Activated naive CD4-positive, alpha-beta T cell treated with anti-CD3 and anti-CD28 coated beads, Interleukin-2, amount 50 U/mL, for 72 hours (primary cell): Measurements from ENCODE around the gene CHMP4B. TPM values are rescaled to one million over a fixed set of nuclear protein-coding genes. Genes with fewer than 3 reads are reported as not detected.

ENCODE experiments used
- ATAC-seq, 2 donors: fragments of 150-1000 bp; cut with Tn5 transposase; 2 replicates each; pipeline ENCODE4 v1.10.0; 2021; ENCODE audit warnings: mild to moderate bottlenecking in 2 of 2, moderate library complexity in 2 of 2
- DNase-seq, 2 donors: peaks; one replicate each; pipeline ENCODE4 v3.0.0; 2021 to 2022; ENCODE audit warnings: low spot score in 2 of 2
- H3K27ac Mint-ChIP-seq, 2 donors: one replicate each; pipeline ENCODE4 v1.8.0; 2022; ENCODE audit warnings: mild to moderate bottlenecking in 2 of 2, mixed read lengths in 2 of 2
- H3K36me3 Mint-ChIP-seq, 2 donors: one replicate each; pipeline ENCODE4 v1.8.0; 2022; ENCODE audit warnings: mixed read lengths in 2 of 2
- H3K9me3 Mint-ChIP-seq, 2 donors: one replicate each; pipeline ENCODE4 v1.8.0; 2022; ENCODE audit warnings: mixed read lengths in 2 of 2
- total RNA-seq, 2 donors: library from RNA; stranded (reverse); gene quantifications; one replicate each; pipeline ENCODE4 v1.2.3, GENCODE V29; 2022

The CHMP4B gene
- total RNA-seq, 2 donors from 2014 or later = 80.0 to 81.4 TPM

DNA sequence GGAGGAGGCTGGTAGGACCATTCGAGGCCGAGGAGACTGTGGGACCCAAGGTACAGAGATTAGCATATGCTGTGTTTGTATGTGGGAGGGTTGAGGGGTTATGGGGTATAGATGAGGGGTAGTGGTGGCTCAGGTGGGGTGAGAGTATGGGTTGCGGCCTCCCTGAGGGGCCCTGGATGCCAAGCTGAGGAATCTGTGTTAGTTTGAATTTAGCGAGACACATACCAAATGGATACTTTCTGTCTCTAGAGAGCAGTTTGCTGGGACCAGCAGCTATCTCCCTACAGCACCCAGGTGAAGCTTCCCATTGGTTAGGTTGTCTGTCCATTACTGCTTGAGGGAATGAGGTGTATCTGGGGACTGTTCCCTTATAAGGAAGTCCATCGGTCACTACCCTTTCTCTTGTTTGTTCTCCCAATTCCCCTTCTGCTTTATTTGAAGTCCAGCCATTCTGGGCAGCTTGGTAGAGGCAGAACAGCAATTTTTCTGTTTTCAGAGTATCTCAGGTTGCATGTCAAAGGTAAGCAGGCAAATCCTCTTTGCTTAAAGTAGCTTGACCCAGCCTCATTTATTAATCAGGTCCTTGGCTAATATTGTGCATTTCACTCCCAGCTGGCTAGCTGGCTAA, 15.2 kb downstream of the CHMP4B start:
- H3K36me3 Mint-ChIP-seq = peaks cover 0 to 9% of the 10 kb centered on the region in 2 donors
- H3K27ac Mint-ChIP-seq = peak overlapping the region in 1 of 2 donors; percentile 61
- H3K9me3 Mint-ChIP-seq = no peaks in the 10 kb centered on the region
- no peak for ATAC-seq
- no peak for DNase-seq

DNA sequence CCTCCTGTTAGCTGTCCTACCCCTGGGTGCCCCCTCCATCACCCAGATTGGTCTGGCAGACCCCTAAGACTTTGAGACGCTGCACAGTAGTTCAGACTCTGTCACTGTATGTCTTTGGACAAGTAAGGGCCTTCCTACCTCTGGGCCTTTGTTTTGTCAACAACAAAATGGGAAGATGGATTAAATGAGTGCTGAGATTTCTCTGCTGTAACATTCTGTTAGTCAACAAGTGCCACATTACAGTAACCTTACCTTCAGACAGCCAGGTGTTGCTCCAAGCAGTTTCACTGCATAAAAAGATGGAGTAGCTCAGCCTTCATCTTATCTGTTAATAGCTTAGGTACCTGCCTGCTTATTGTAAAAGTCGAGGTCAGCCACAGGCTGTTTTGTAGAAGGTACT, 16.0 kb downstream of the CHMP4B start:
- no peak for DNase-seq
- H3K27ac Mint-ChIP-seq = peak overlapping the region in 1 of 2 donors; percentile 61
- no peak for ATAC-seq
- peaks cover 0 to 16% of the 10 kb centered on the region in 2 donors for H3K36me3 Mint-ChIP-seq
- no peaks in the 10 kb centered on the region for H3K9me3 Mint-ChIP-seq

DNA sequence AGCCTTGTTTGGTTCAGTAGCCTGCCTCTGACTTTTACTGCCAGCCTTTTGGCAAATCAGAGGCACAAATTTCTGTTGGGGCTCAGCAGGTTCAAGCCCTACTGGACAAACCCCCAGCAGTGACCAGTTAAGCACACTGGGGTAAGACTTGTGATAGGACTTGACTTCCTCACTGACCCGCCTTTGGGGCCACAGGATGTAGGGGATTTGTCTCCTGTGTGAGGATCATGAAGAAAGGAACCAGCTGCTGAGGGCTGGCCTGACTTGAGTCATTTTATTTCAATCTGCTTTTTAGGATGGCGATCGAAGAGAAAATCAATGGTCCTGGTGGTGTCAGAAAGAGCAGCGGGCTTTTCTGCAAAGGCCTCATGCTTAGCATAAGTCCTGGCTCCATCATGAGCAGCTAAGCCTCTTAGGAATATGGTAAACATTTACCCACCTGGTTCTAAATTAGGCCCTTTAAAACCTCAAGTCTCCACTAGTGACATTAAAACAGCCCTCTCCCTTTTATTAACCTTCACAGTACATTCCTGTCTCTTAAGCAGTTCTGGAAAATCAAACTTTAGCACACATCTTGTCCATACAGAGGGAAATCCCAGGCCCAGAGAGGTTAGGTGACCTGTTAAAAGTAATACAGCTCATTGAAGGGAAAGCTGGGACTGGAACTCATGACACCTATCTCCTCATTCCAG, 16.6 kb downstream of the CHMP4B start:
- Mint-ChIP-seq H3K27ac (no peak overlapping the region), H3K36me3 (peaks cover 0 to 18% of the 10 kb centered on the region in 2 donors), H3K9me3 (no peaks in the 10 kb centered on the region)
- DNase-seq = no peak
- ATAC-seq = no peak

DNA sequence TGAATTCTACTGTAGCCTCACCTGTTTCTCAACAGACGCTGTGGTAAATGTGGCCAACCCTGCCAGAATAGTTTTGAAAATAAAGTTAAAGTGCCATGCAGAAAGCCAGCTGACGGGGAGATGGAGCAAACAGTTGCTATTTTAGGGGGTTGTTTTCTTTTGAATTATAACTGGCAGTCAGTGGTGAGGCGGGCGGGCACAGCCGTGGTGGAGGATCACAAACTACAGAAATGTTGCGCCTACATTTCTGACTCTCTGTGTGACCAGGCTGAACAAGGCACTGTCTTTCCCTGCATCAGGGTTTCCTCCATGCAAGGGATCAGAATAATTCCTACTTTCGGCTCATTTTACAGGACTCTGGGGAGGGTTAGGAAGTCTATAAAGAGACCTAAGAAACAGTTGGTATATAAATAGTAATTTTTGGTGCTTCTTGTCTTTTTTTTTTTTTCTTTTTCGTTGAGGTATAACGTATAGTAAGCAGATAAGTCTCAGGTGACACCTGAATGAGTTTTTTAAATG, 17.2 kb downstream of the CHMP4B start:
- H3K27ac Mint-ChIP-seq = no peak overlapping the region
- H3K9me3 Mint-ChIP-seq = no peaks in the 10 kb centered on the region
- peaks cover 0 to 23% of the 10 kb centered on the region in 2 donors for H3K36me3 Mint-ChIP-seq
- DNase-seq (no peak), ATAC-seq (no peak)

DNA sequence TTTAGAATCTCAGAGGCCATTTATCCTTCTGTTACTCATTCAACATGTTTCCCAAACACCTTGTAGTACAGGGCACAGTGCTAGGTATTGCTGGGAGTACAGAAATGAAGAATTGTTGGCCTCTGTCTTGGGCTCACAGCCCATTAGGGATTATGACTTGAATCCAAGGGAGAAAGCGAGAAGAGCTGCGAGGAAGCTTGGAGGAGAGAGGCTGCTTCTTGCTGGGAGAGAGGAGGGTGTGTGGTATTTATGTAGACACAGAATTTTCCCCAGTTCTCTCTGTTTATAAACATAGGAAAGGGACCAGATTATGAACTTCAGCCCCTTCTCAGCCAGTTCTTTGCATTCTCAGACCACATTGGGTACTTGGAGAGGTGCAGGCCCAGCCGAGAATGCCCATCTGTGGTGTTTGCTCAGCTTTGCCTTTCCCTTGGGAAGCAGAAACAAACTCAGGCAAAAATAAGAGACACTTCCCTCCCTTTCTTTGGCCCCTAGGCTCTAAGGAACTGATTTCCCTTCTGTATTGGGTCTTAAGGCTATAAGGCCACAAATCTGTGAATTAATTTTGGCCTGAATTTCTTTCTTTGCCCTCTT, 17.9 kb downstream of the CHMP4B start:
- H3K36me3 Mint-ChIP-seq = peaks cover 0 to 28% of the 10 kb centered on the region in 2 donors
- no peak for ATAC-seq
- no peak for DNase-seq
- no peaks in the 10 kb centered on the region for H3K9me3 Mint-ChIP-seq
- no peak overlapping the region for H3K27ac Mint-ChIP-seq

DNA sequence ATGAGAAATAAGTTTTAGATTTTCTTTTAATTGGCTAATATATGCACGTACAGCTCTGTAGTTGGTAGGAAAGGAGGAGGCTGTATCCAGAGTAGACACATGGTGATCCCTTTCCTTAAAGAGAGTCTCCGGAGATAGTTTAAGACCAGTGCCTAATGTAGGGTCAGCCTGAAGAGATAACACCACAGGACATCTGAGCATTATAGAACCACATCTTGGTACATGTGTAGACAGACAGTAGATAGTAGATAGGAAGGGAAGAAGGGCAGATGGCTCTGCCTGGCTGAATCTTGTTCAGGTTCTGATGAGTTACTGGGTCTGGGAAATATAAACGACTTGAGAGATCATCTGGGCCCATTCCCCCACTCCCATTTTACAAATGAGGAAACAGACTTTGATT, 18.5 kb downstream of the CHMP4B start:
- H3K36me3 Mint-ChIP-seq = peaks cover 0 to 28% of the 10 kb centered on the region in 2 donors
- DNase-seq (no peak), ATAC-seq (no peak)
- H3K9me3 Mint-ChIP-seq = no peaks in the 10 kb centered on the region
- H3K27ac Mint-ChIP-seq = no peak overlapping the region

DNA sequence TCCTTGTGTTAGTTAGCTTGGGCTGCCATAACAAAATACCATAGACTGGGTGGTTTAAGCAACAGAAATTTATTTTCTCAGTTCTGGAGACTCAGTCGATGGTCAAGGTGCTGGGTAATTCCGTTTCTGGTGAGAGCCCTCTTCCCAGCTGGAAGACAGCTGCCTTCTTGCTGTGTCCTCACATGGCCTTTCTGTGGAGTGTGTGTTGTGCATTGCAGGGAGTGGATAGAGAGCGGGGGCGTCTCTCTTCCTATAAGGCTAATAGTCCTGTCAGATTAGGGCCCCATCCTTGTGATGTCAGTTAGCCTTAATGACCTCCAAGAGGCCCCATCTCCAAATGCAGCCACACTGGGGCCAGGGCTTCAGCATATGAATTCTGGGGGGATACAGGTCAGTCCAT, 19.2 kb downstream of the CHMP4B start:
- Mint-ChIP-seq H3K9me3 (no peaks in the 10 kb centered on the region), H3K27ac (no peak overlapping the region), H3K36me3 (peaks cover 0 to 32% of the 10 kb centered on the region in 2 donors)
- ATAC-seq (no peak), DNase-seq (no peak)

DNA sequence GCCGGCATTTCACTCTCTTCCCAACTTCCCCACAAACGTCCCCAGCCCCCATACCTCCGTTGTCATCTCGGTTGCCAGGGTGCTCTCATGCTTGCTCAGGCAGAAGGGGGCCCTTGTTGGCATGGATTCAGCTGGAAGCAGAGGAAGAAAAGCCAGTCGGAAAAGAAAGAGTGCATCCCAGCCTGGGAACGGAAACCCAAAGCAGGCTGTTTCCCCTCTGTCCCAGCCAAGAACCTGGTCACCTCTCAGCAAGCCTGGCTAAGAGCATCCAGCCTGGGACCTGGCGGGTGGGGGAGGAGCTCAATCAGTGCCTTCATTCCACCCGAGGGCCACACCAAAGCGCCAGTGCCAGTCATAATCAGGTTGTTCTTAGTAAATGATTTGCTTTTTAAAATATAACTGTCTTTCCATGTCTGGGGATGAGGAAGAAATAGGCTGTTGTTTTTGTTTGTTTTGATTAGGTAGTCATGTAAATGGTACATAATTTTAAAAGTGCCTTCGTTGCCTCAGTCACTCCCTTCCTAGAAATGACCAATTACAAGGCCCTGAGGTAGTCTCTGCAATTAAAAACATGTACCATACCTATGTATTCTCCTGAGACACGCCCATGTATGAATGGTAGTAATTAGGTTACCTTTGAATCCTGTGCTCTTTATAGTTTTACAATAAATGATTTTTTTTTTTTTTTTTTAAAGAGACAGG, 21.1 kb downstream of the CHMP4B start:
- DNase-seq (no peak), ATAC-seq (no peak)
- Mint-ChIP-seq H3K36me3 (peaks cover 0 to 41% of the 10 kb centered on the region in 2 donors), H3K9me3 (no peaks in the 10 kb centered on the region), H3K27ac (no peak overlapping the region)

DNA sequence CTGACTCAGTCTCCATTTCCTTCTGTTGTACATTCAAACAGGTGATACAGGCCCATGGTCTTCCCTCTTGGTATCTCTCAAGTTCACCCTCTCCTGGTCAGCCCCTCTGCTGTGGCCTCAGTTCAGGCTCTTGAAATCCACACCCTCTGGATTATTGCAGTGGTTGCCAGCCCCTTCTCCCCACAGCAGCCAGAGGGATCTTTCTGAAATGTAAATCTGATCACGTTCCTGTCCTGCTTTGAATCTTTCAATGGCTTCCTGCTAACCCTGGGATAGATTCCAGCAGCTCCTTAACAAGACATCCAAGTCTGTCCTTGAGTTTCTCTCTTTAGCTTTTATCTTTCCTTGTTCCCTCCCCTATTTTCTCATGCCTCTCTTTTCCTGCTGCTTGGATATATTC, 22.2 kb downstream of the CHMP4B start:
- peak overlapping the region; percentile 15 to 39 for H3K27ac Mint-ChIP-seq
- H3K9me3 Mint-ChIP-seq = no peaks in the 10 kb centered on the region

DNA sequence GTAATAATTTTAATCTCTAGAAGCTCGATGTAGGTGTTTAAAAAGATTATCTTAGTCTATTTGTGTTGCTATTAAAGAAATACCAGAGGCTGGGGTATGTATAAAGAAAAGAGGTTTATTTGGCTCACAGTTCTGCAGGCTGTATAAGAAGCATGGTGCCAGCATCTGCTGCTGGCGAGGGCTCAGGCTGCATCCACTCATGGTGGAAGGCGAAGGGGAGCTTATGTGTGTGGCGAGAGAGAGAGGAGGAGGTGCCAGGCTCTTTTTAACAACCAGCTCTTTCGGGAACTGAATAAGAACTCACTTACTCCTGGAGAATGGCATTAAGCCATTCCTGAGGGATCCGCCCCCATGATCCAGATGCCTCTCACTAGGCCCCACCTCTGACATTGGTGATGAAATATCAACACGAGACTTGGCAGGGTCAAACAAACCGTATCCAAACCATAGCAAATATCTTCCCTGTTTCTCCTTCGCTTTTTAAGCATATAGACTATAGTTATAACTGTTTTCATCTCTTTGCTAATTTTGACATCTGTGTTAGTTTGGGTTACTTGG, 24.5 kb downstream of the CHMP4B start:
- no peak overlapping the region for H3K27ac Mint-ChIP-seq
- H3K36me3 Mint-ChIP-seq = peaks cover 0 to 41% of the 10 kb centered on the region in 2 donors
- no peaks in the 10 kb centered on the region for H3K9me3 Mint-ChIP-seq
- DNase-seq (no peak), ATAC-seq (no peak)

More for the DNA sequence above, 22.2 kb downstream of the CHMP4B start:
- ATAC-seq (no peak), DNase-seq (no peak)
- H3K36me3 Mint-ChIP-seq = peaks cover 0 to 41% of the 10 kb centered on the region in 2 donors

DNA sequence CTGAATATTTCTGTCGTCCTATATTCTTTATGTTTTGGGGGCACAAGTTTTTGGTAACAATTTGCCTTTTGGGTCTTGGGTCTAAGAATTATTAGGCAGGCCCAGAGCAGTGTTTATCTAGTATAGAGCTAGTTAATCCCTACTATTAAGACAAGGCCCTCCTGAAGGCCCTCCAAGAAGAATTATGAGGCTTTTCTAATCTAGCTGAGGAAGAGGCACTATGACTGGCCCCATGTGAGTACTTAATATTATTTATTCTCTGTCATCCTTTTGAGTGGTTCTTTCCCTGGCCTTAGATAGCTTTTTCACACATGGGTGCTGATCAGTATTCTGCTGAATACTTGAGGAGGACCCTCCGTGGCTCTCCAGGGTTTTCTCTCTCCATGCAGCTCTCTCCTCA, 25.1 kb downstream of the CHMP4B start:
- Mint-ChIP-seq H3K9me3 (no peaks in the 10 kb centered on the region), H3K36me3 (peaks cover 0 to 41% of the 10 kb centered on the region in 2 donors), H3K27ac (peak overlapping the region; percentile 38 to 49)
- ATAC-seq (no peak), DNase-seq (no peak)

DNA sequence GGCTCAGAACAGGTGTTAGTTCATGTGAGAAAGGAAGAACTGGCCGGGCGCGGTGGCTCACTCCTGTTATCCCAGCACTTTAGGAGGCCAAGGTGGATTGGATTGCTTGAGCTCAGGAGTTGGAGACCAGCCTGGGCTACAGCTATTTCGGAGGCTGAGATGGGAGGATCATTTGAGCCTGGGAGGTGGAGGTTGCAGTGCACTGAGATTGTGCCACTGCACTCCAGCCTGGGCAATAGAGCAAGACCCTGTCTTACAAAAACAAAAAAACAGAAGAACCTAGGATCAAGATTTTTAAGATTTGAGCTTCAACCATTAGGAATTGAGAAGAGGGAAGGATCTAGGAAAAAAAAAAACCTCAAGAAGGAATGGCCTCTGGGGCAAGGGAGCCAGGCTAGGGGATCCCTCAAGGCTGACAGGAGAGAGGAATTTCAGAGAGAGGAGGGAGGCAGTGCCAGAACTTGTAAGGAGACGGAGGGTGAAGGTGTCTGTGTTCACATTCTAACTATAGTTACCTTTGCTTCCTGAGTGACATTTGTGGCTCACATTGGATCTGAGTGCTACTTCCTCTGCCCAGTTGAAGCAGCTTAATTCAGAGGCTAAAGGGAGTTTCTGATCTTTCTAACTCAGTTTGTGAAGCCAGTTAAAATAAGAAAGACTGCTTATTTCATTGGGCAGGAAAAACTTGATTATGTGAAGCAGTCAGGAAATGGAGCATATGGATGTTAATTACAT, 26.1 kb downstream of the CHMP4B start:
- Mint-ChIP-seq H3K27ac (peak overlapping the region; percentile 49 to 67), H3K36me3 (peaks cover 0 to 31% of the 10 kb centered on the region in 2 donors), H3K9me3 (no peaks in the 10 kb centered on the region)
- ATAC-seq = no peak
- no peak for DNase-seq

DNA sequence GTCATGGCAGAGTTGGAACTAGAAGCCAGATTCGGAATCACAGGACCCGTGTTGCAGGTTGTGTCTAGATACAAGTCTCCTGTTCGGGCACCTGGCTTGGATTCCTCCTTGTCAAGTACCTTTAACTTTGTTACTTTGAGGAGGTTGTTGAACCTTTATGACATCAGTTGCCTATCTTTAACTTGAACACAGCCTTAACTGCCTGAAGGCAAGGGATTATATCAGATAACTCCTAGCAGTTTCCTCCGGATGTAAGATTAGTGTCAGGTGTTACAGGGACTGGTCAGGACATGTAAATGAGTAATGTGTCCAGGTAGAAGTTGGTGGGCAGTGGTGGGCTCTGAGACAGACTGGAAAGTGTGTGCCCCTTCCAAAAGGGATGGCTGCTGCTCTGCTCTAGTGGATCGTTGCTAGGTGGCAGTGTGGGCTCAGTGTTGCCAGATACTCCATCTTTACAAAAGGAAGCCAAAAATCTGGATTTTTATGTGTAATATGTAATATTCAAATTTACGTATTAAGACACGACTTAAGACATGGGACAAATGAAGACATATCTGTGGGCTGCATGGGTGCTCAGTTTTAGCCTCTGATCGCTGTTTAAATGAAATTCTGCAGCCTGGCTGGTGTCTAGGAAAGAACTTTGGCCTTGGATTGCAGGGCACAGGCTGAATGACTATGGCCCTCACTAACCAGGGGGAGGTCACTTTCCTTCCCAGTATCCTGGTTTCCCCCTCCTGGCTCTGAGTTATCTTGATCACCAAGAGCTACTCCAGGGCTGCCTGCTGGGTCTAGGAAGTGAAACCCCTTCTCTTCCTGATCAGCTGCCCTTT, 27.1 kb downstream of the CHMP4B start:
- DNase-seq (no peak), ATAC-seq (no peak)
- Mint-ChIP-seq H3K36me3 (peaks cover 0 to 27% of the 10 kb centered on the region in 2 donors), H3K27ac (peak overlapping the region; percentile 49 to 58), H3K9me3 (no peaks in the 10 kb centered on the region)

DNA sequence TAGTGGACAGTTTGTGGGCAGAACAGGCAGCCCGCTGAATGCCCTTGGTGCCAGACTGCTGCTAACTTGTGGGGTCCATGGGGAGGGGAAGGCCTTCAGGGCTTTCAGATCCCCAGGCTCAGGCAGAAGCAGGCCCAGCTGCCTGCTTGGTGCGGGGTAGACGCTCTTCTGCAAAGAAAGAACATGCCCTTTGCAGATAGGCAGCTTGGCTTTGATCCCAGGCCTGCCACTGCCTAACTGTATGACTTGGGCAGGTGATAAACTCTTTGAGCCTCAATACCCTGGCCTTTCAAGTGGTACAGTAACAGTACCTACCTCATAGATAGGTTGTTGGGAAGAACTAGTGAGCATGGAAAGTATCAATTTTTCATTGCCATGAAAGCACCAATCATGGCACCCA, 28.4 kb downstream of the CHMP4B start:
- no peak for ATAC-seq
- DNase-seq = no peak
- H3K27ac Mint-ChIP-seq = no peak overlapping the region
- H3K36me3 Mint-ChIP-seq = peaks cover 0 to 20% of the 10 kb centered on the region in 2 donors
- H3K9me3 Mint-ChIP-seq = no peaks in the 10 kb centered on the region

DNA sequence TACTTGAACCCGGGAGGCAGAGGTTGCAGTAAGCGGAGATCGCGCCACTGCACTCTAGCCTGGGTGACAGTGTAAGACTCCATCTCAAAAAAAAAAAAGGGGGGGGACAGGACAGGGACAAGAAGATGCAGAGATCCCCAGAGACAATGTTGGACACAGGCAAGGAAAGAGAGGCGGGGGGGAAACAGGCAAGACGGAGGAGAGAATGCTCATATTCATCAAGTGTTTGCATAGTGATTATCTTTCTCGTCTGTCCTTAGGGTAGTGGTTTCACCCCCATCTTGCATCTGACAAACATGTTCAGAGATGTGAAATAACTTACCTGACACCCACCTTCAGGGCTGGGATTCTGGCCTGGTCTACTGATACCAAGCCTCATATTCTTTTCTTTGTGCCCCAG, 29.0 kb downstream of the CHMP4B start:
- Mint-ChIP-seq H3K36me3 (peaks cover 0 to 16% of the 10 kb centered on the region in 2 donors), H3K9me3 (no peaks in the 10 kb centered on the region), H3K27ac (no peak overlapping the region)
- ATAC-seq (no peak), DNase-seq (no peak)
